H9 (cell line): ENCODE results near the gene ABCA10. TPM values are rescaled to one million over a fixed set of nuclear protein-coding genes. Genes with fewer than 3 reads are reported as not detected.

ENCODE experiments used
- DNase-seq: peaks from one replicate; pipeline ENCODE4 v3.0.0-alpha.2; 2017
- H2AFZ ChIP-seq: one replicate; pipeline ENCODE4 v1.6.1; 2013; ENCODE audit warnings: mild to moderate bottlenecking, low read length, control low read depth, moderate library complexity
- H2AK5ac ChIP-seq: 2 replicates; pipeline ENCODE4 v1.6.1; 2013; ENCODE audit warnings: low read length, control low read depth, mixed read lengths; ENCODE audit not compliant: insufficient read length
- H2BK120ac ChIP-seq: one replicate; pipeline ENCODE4 v1.6.1; 2013; ENCODE audit warnings: low read depth, mild to moderate bottlenecking, low read length, control low read depth, inconsistent platforms; ENCODE audit not compliant: poor library complexity, severe bottlenecking
- H2BK12ac ChIP-seq: 2 replicates; pipeline ENCODE4 v1.6.1; 2013; ENCODE audit warnings: low read length, control low read depth, mixed read lengths, low read depth; ENCODE audit not compliant: insufficient read length
- H2BK15ac ChIP-seq: 2 replicates; pipeline ENCODE4 v1.6.1; 2013; ENCODE audit warnings: low read depth, low read length, control low read depth
- H2BK20ac ChIP-seq: one replicate; pipeline ENCODE4 v1.6.1; 2013; ENCODE audit warnings: low read depth, mild to moderate bottlenecking, low read length, control low read depth, inconsistent platforms; ENCODE audit not compliant: poor library complexity, severe bottlenecking
- H2BK5ac ChIP-seq: 2 replicates; pipeline ENCODE4 v1.6.1; 2013; ENCODE audit warnings: low read length, control low read depth, mixed read lengths; ENCODE audit not compliant: insufficient read length
- H3K14ac ChIP-seq: 2 replicates; pipeline ENCODE4 v1.6.1; 2013; ENCODE audit warnings: low read length, control low read depth; ENCODE audit not compliant: insufficient read depth
- H3K18ac ChIP-seq: 2 replicates; pipeline ENCODE4 v1.6.1; 2013; ENCODE audit warnings: low read depth, mild to moderate bottlenecking, mixed read lengths, low read length, control low read depth; ENCODE audit not compliant: insufficient read length
- H3K23ac ChIP-seq: 2 replicates; pipeline ENCODE4 v1.6.1; 2013; ENCODE audit warnings: low read length, control low read depth, mixed read lengths, low read depth; ENCODE audit not compliant: insufficient read length
- H3K23me2 ChIP-seq: 2 replicates; pipeline ENCODE4 v1.6.1; 2013; ENCODE audit warnings: low read depth, mild to moderate bottlenecking, mixed read lengths, low read length, control low read depth; ENCODE audit not compliant: insufficient read length, poor library complexity, severe bottlenecking
- H3K27ac ChIP-seq: 2 replicates; pipeline ENCODE4 v1.5.1; 2013; ENCODE audit warnings: low read length, control low read depth, mixed read lengths, low read depth; ENCODE audit not compliant: insufficient read length
- H3K27me3 ChIP-seq: 2 replicates; pipeline ENCODE4 v1.6.1; 2013; ENCODE audit warnings: low read length, control low read depth, inconsistent platforms; ENCODE audit not compliant: insufficient read depth
- H3K4ac ChIP-seq: 2 replicates; pipeline ENCODE4 v1.6.1; 2013; ENCODE audit warnings: low read depth, mild to moderate bottlenecking, control low read depth, inconsistent platforms, low read length, moderate library complexity
- H3K4me1 ChIP-seq: 2 replicates; pipeline ENCODE4 v1.6.1; 2013; ENCODE audit warnings: low read length, control low read depth, inconsistent platforms; ENCODE audit not compliant: insufficient read depth
- H3K4me2 ChIP-seq: 2 replicates; pipeline ENCODE4 v1.6.1; 2013; ENCODE audit warnings: low read length, control low read depth, mixed read lengths; ENCODE audit not compliant: insufficient read length, insufficient read depth
- H3K56ac ChIP-seq: 2 replicates; pipeline ENCODE4 v1.6.1; 2013; ENCODE audit warnings: low read depth, mild to moderate bottlenecking, mixed read lengths, low read length, control low read depth; ENCODE audit not compliant: insufficient read length
- H3K79me1 ChIP-seq: 2 replicates; pipeline ENCODE4 v1.6.1; 2013; ENCODE audit warnings: low read depth, mild to moderate bottlenecking, moderate library complexity, low read length, control low read depth, inconsistent platforms; ENCODE audit not compliant: insufficient read depth, poor library complexity, severe bottlenecking
- H3K79me2 ChIP-seq: 2 replicates; pipeline ENCODE4 v1.6.1; 2013; ENCODE audit warnings: low read length, control low read depth, inconsistent platforms; ENCODE audit not compliant: insufficient read depth
- H3K9ac ChIP-seq: 2 replicates; pipeline ENCODE4 v1.6.1; 2013; ENCODE audit warnings: low read length, control low read depth, mixed read lengths; ENCODE audit not compliant: insufficient read length; ENCODE audit errors: extremely low read depth
- H3K9me3 ChIP-seq: one replicate; pipeline ENCODE4 v1.6.1; 2013; ENCODE audit warnings: low read depth, low read length, inconsistent platforms; ENCODE audit not compliant: control insufficient read depth
- H3T11ph ChIP-seq: one replicate; pipeline ENCODE4 v1.6.1; 2013; ENCODE audit warnings: mild to moderate bottlenecking, low read length, control low read depth, inconsistent platforms
- H4K20me1 ChIP-seq: one replicate; pipeline ENCODE4 v1.6.1; 2013; ENCODE audit not compliant: control insufficient read depth, insufficient read length, insufficient read depth
- H4K5ac ChIP-seq: 2 replicates; pipeline ENCODE4 v1.6.1; 2013; ENCODE audit warnings: low read depth, mild to moderate bottlenecking, mixed read lengths, low read length, control low read depth; ENCODE audit not compliant: insufficient read length
- H4K8ac ChIP-seq: replicated peaks from 2 replicates; pipeline ENCODE4 v1.6.1; 2013; ENCODE audit warnings: low read length, control low read depth, mixed read lengths, low read depth; ENCODE audit not compliant: insufficient read length
- H4K91ac ChIP-seq: 2 replicates; pipeline ENCODE4 v1.6.1; 2013; ENCODE audit warnings: low read depth, mild to moderate bottlenecking, moderate library complexity, mixed read lengths, low read length, control low read depth; ENCODE audit not compliant: insufficient read length
- H3K27ac Mint-ChIP-seq, 3 experiments: 2 replicates in 2 of 3; 3 replicates in 1 of 3; pipeline ENCODE4 v1.8.0; 2020 to 2021; ENCODE audit warnings: mixed read lengths in 3 of 3, mild to moderate bottlenecking in 1 of 3, moderate library complexity in 1 of 3
- H3K27me3 Mint-ChIP-seq: 2 replicates; pipeline ENCODE4 v1.8.0; 2021; ENCODE audit warnings: low read depth, mild to moderate bottlenecking, moderate library complexity, mixed read lengths
- H3K36me3 Mint-ChIP-seq, 3 experiments: 2 replicates in 2 of 3; 3 replicates in 1 of 3; pipeline ENCODE4 v1.8.0; 2020 to 2021; ENCODE audit warnings: low read depth in 3 of 3, mixed read lengths in 3 of 3; ENCODE audit not compliant: insufficient read depth in 1 of 3
- H3K4me1 Mint-ChIP-seq, 2 experiments: 2 replicates each; pipeline ENCODE4 v1.8.0; 2020; ENCODE audit warnings: mixed read lengths in 2 of 2
- H3K4me3 Mint-ChIP-seq, 2 experiments: 2 replicates in 1 of 2; 3 replicates in 1 of 2; pipeline ENCODE4 v1.8.0; 2020 to 2021; ENCODE audit warnings: mild to moderate bottlenecking in 2 of 2, mixed read lengths in 2 of 2, moderate library complexity in 1 of 2
- H3K9me3 Mint-ChIP-seq, 2 experiments: 2 replicates in 1 of 2; 3 replicates in 1 of 2; pipeline ENCODE4 v1.8.0; 2020; ENCODE audit warnings: mild to moderate bottlenecking in 2 of 2, mixed read lengths in 2 of 2, moderate library complexity in 1 of 2
- CTCF ChIP-seq: fragments of 200-600 bp; sonication (generic); conservative IDR thresholded peaks from 3 replicates; pipeline ENCODE4 v1.8.0; 2021; ENCODE audit warnings: antibody characterized with exemption, mild to moderate bottlenecking
- WGBS: extraction: QIAGEN DNeasy Blood & Tissue Kit; methylation state at CpG from one replicate; pipeline ENCODE4 v1.1.7; 2013; ENCODE audit warnings: missing lambda C conversion rate, low lambda C conversion rate, mixed read lengths; ENCODE audit not compliant: insufficient read length; ENCODE audit errors: extremely low coverage; 5-methylcytosine and 5-hydroxymethylcytosine counted together
- total RNA-seq: library from RNA; stranded (reverse); gene quantifications from 2 replicates; pipeline ENCODE4 v1.2.1, GENCODE V29; 2021

Gene ABCA10
- total RNA-seq, 1 experiment from 2014 or later, result not detected

DNA sequence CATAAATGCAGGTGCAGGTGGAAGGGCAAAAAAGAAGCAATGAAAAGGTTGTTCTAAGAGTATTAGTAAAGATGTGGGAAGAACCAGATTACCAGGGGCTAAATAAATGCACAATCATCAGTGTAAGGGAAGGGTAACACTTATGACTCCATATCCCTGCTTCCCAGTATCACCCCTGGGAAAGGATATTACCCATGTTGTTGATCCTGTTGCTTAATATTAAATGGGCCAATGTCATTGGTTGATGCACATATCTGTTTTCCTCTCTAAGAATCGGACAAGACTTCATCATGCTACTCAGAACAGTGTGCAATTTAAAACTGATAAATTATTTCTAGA lies 52.2 kb downstream of the ABCA10 start:
- Mint-ChIP-seq H3K36me3 (no peaks in the 10 kb centered on the region), H3K4me1 (no peaks in the 10 kb centered on the region), H3K4me3 (no peak overlapping the region), H3K27ac (no peak overlapping the region), H3K9me3 (no peaks in the 10 kb centered on the region), H3K27me3 (no peaks in the 10 kb centered on the region)
- no peak for DNase-seq
- Histone ChIP-seq H2AK5ac (no peak overlapping the region), H4K8ac (no peak overlapping the region), H3K23me2 (no peaks in the 10 kb centered on the region), H3K27ac (no peak overlapping the region), H3K9ac (no peak overlapping the region), H3K9me3 (no peaks in the 10 kb centered on the region), H3K79me2 (no peaks in the 10 kb centered on the region), H3K27me3 (no peaks in the 10 kb centered on the region), H2BK5ac (no peak overlapping the region), H2BK12ac (no peak overlapping the region), H4K91ac (no peak overlapping the region), H3K4me2 (no peak overlapping the region), H2BK120ac (no peak overlapping the region), H3K4me1 (no peaks in the 10 kb centered on the region), H3K23ac (no peak overlapping the region), H3K18ac (no peak overlapping the region), H4K5ac (no peak overlapping the region), H3K56ac (no peak overlapping the region), H2AFZ (no peak overlapping the region), H3K79me1 (no peaks in the 10 kb centered on the region), H3K4ac (no peak overlapping the region), H3T11ph (no peak overlapping the region), H3K14ac (no peak overlapping the region), H4K20me1 (no peaks in the 10 kb centered on the region), H2BK20ac (no peak overlapping the region), H2BK15ac (no peak overlapping the region)
- no CpG with 5 or more reads among the region's 1 CpG for WGBS
- no peak for TF ChIP-seq CTCF
